Astrocyte (in vitro differentiated cells and primary cell): ENCODE data around the gene HNRNPA0. TPM values are rescaled to one million over a fixed set of nuclear protein-coding genes. Genes with fewer than 3 reads are reported as not detected.

Experiments
- DNase-seq: peaks from one replicate; pipeline ENCODE4 v3.0.0-alpha.2; 2010; ENCODE audit warnings: low read depth
- FAIRE-seq: peaks from 2 replicates; lab custom pipeline; 2011; peaks lifted over from hg19 to GRCh38; lab: Jason Lieb, UNC
- H2AFZ ChIP-seq: 2 replicates; pipeline ENCODE4 v1.6.0; 2012; ENCODE audit warnings: low read depth, low read length, inconsistent platforms
- H3K27ac ChIP-seq: 2 replicates; pipeline ENCODE4 v1.5.1; 2011; ENCODE audit warnings: low read depth, low read length, inconsistent platforms
- H3K27me3 ChIP-seq: 2 replicates; pipeline ENCODE4 v1.6.0; 2011; ENCODE audit warnings: low read length, inconsistent platforms; ENCODE audit not compliant: insufficient read depth
- H3K36me3 ChIP-seq: 2 replicates; pipeline ENCODE4 v1.5.1; 2011; ENCODE audit warnings: low read length, inconsistent platforms; ENCODE audit not compliant: insufficient read depth
- H3K4me1 ChIP-seq: 2 replicates; pipeline ENCODE4 v1.5.1; 2011; ENCODE audit warnings: low read length, inconsistent platforms; ENCODE audit not compliant: insufficient read depth
- H3K4me2 ChIP-seq: 2 replicates; pipeline ENCODE4 v1.6.0; 2012; ENCODE audit warnings: low read length, inconsistent platforms
- H3K4me3 ChIP-seq: 2 replicates; pipeline ENCODE4 v1.5.1; 2011; ENCODE audit warnings: low read depth, mild to moderate bottlenecking, low read length, inconsistent platforms; ENCODE audit not compliant: insufficient read depth
- H3K79me2 ChIP-seq: 2 replicates; pipeline ENCODE4 v1.6.0; 2012; ENCODE audit warnings: mild to moderate bottlenecking, low read length, inconsistent platforms; ENCODE audit not compliant: insufficient read depth
- H3K9ac ChIP-seq: 2 replicates; pipeline ENCODE4 v1.6.0; 2012; ENCODE audit warnings: mild to moderate bottlenecking, low read length, inconsistent platforms
- H3K9me3 ChIP-seq: 2 replicates; pipeline ENCODE4 v1.5.1; 2012; ENCODE audit warnings: low read depth, mild to moderate bottlenecking, low read length, inconsistent platforms; ENCODE audit not compliant: insufficient read depth
- H4K20me1 ChIP-seq: 2 replicates; pipeline ENCODE4 v1.6.0; 2012; ENCODE audit warnings: low read length, inconsistent platforms; ENCODE audit not compliant: insufficient read depth
- H3K27ac Mint-ChIP-seq: one replicate; pipeline ENCODE4 v1.8.0; 2021; ENCODE audit warnings: mild to moderate bottlenecking, mixed read lengths; ENCODE audit not compliant: unreplicated experiment
- H3K27me3 Mint-ChIP-seq: one replicate; pipeline ENCODE4 v1.8.0; 2021; ENCODE audit warnings: low read depth, mixed read lengths; ENCODE audit not compliant: unreplicated experiment
- H3K36me3 Mint-ChIP-seq: one replicate; pipeline ENCODE4 v1.8.0; 2021; ENCODE audit warnings: low read depth, mixed read lengths; ENCODE audit not compliant: unreplicated experiment
- H3K4me1 Mint-ChIP-seq: one replicate; pipeline ENCODE4 v1.8.0; 2021; ENCODE audit warnings: low read depth, mixed read lengths; ENCODE audit not compliant: unreplicated experiment
- H3K4me3 Mint-ChIP-seq: one replicate; pipeline ENCODE4 v1.8.0; 2021; ENCODE audit warnings: mild to moderate bottlenecking, moderate library complexity, mixed read lengths; ENCODE audit not compliant: unreplicated experiment
- H3K9me3 Mint-ChIP-seq: one replicate; pipeline ENCODE4 v1.8.0; 2021; ENCODE audit warnings: mild to moderate bottlenecking, mixed read lengths; ENCODE audit not compliant: unreplicated experiment
- EZH2 ChIP-seq: IDR thresholded peaks from 2 replicates; pipeline ENCODE4 v1.6.1; 2012; ENCODE audit warnings: mild to moderate bottlenecking, low read length, inconsistent platforms; ENCODE audit not compliant: insufficient read depth
- total RNA-seq: library from RNA; stranded (reverse); gene quantifications from 2 replicates; pipeline ENCODE4 v1.2.1, GENCODE V29; 2021
- TF ChIP-seq, protein P1 (sequence below): IDR thresholded peaks from 2 replicates; pipeline ENCODE4 v1.5.1; 2011; ENCODE audit warnings: low read depth, mild to moderate bottlenecking, inconsistent platforms, low read length, moderate library complexity; ENCODE audit not compliant: insufficient read depth

HNRNPA0 gene
- total RNA-seq, 1 donor from 2014 or later, result 29.5 TPM

- H3K36me3 ChIP-seq, result no peaks in the 10 kb centered on the region
- H2AFZ ChIP-seq, result no peak overlapping the region
- FAIRE-seq, result no peak
- Mint-ChIP-seq H3K27me3 (no peaks in the 10 kb centered on the region), H3K27ac (no peak overlapping the region), H3K4me3 (no peak overlapping the region), H3K4me1 (peaks cover 40% of the 10 kb centered on the region), H3K36me3 (peaks cover 7% of the 10 kb centered on the region), H3K9me3 (peaks cover 5% of the 10 kb centered on the region)
- no peaks in the 10 kb centered on the region for H4K20me1 ChIP-seq
- peak overlapping the region; percentile 21 for H3K4me2 ChIP-seq
- no peaks in the 10 kb centered on the region for H3K79me2 ChIP-seq
- no peak overlapping the region for H3K4me3 ChIP-seq
- DNase-seq, result peak; percentile 59
- no peak overlapping the region for H3K9ac ChIP-seq
- no peaks in the 10 kb centered on the region for H3K9me3 ChIP-seq
- H3K4me1 ChIP-seq, result peaks cover 9% of the 10 kb centered on the region
- no peak for TF ChIP-seq EZH2
- TF ChIP-seq, protein P1, sequence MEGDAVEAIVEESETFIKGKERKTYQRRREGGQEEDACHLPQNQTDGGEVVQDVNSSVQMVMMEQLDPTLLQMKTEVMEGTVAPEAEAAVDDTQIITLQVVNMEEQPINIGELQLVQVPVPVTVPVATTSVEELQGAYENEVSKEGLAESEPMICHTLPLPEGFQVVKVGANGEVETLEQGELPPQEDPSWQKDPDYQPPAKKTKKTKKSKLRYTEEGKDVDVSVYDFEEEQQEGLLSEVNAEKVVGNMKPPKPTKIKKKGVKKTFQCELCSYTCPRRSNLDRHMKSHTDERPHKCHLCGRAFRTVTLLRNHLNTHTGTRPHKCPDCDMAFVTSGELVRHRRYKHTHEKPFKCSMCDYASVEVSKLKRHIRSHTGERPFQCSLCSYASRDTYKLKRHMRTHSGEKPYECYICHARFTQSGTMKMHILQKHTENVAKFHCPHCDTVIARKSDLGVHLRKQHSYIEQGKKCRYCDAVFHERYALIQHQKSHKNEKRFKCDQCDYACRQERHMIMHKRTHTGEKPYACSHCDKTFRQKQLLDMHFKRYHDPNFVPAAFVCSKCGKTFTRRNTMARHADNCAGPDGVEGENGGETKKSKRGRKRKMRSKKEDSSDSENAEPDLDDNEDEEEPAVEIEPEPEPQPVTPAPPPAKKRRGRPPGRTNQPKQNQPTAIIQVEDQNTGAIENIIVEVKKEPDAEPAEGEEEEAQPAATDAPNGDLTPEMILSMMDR, result no peak
- no peak overlapping the region for H3K27ac ChIP-seq
- no peaks in the 10 kb centered on the region for H3K27me3 ChIP-seq
These were observed 57.7 kb downstream of the HNRNPA0 start for GRCh38 chr5:137696481-137696880.

DNA sequence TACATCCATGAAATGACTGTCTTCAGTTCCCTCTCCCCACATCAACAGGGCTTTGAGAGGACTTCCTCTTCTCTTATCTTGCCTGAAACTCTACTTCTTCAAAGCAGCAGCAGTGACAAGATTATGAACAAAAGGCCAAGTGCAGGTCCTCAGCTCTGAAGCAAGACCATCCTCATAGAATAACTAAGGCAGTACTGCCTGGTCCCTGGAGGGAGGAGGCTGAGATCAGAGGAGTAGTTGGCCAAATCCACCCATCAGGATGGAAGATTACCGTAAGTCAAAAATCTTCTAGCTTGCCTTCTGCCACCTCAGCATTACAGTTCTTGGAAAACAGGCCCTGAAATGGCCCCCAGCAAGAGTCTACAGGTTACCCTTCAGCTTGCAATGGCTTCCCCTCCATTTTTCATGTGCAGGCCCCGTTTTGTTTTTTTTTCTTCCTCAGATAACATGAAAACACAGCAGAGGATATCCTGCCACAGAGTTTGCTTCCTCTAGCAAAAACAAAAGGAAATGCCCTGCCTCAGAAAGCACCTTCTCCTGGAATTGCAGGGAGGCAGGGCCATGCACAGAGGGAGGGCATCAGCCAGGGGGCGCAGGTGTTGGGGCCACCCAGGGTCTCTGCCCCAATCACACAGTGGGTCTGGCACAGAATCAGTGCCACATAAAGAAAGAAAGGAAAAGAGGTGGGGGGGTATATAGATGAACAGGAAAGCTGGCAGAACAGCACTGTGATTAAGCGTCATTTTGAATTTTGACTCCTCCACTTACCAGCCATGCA, 58.3 kb downstream of the HNRNPA0 start:
- Histone ChIP-seq H3K9ac (no peak overlapping the region), H3K27me3 (no peaks in the 10 kb centered on the region), H3K79me2 (no peaks in the 10 kb centered on the region), H4K20me1 (no peaks in the 10 kb centered on the region), H3K4me3 (no peak overlapping the region), H3K9me3 (no peaks in the 10 kb centered on the region), H3K4me2 (peak overlapping the region; percentile 21), H3K36me3 (no peaks in the 10 kb centered on the region), H2AFZ (no peak overlapping the region), H3K4me1 (peaks cover 9% of the 10 kb centered on the region), H3K27ac (no peak overlapping the region)
- DNase-seq, result no peak
- H3K27ac Mint-ChIP-seq, result peak overlapping the region; percentile 37
- TF ChIP-seq EZH2, result no peak
- TF ChIP-seq, protein P1, result no peak
- peaks cover 7% of the 10 kb centered on the region for H3K36me3 Mint-ChIP-seq
- H3K27me3 Mint-ChIP-seq, result no peaks in the 10 kb centered on the region
- peaks cover 40% of the 10 kb centered on the region for H3K4me1 Mint-ChIP-seq
- FAIRE-seq, result no peak
- H3K4me3 Mint-ChIP-seq, result peak overlapping the region; percentile 18
- peaks cover 5% of the 10 kb centered on the region for H3K9me3 Mint-ChIP-seq

Other genes with a start within 250 kb of the HNRNPA0 start
- gene KLHL3, start 18.3 kb downstream of the HNRNPA0 start, total RNA-seq, result 8.9 and 11.8 TPM in 2 replicates
- not detected in 2 replicates for gene MYOT, start 113.5 kb upstream of the HNRNPA0 start, total RNA-seq
- gene PKD2L2, start 135.1 kb upstream of the HNRNPA0 start, total RNA-seq, result not detected in 2 replicates